Measurements from ENCODE around the gene PPIE.
A peak's percentile ranks its signal among the peaks of the same experiment; 100 is the strongest.
"Not testable (repeated sequence)": the region's sequence is repeated elsewhere in the genome, so short reads cannot be mapped to it uniquely, and the experiment has no call there.

PPIE gene

DNA sequence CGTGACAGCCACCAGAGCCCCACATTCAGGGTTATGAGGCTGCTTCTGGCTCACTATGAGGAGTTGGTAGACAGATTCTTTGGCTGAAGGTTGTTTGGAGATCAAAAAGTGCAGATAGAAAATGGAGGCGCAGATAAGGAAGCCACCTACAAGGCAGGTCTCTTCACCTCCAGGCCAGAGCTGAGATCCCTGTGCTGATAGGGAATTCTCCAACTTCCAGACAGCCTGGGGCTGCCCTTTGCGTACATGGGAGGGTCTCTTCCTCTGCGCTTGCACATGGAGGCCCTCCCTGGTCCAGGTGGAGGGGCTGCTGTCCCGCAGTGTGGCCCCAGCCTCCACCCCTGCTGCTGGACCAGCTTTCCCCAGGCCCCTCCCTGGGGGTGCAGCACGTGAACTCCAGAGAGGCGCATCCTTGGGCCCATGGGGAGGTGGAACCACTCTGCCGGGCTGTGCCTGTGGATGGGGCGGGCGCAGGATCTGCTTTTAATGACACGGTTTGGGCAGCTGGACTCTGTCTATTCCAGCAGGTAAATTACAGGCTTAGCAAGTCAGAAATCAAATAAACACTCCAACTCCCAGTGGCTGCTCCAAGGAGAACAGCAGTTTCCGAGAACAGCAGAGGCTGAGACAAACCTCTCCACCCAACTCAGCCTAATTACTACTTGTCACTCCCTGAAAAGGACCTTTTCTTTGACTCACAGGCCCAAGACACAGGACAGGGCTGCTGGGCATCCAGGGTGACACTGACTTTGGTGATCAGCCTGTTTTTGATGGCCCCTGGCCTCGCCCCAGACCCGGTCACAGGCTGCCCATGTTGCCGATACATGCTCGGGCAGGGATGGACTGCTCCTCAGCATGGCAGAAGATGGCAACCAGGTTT is 20.1 kb downstream of the PPIE start:
- no peak for DNase-seq

DNA sequence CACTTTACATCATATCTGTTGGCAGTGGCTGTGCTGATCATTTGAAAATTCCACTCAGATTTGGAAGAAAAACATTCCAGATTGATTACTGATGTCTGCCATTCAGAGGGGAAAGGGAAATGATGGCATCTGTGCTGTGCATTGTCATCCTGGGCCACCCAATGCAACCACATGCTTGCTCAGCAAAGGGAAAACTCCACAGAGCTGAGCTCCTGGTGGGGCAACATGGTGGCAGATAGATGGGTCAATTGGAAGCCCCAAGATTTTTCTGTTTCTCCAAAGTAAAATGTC is 20.7 kb downstream of the PPIE start:
- no peak for DNase-seq

DNA sequence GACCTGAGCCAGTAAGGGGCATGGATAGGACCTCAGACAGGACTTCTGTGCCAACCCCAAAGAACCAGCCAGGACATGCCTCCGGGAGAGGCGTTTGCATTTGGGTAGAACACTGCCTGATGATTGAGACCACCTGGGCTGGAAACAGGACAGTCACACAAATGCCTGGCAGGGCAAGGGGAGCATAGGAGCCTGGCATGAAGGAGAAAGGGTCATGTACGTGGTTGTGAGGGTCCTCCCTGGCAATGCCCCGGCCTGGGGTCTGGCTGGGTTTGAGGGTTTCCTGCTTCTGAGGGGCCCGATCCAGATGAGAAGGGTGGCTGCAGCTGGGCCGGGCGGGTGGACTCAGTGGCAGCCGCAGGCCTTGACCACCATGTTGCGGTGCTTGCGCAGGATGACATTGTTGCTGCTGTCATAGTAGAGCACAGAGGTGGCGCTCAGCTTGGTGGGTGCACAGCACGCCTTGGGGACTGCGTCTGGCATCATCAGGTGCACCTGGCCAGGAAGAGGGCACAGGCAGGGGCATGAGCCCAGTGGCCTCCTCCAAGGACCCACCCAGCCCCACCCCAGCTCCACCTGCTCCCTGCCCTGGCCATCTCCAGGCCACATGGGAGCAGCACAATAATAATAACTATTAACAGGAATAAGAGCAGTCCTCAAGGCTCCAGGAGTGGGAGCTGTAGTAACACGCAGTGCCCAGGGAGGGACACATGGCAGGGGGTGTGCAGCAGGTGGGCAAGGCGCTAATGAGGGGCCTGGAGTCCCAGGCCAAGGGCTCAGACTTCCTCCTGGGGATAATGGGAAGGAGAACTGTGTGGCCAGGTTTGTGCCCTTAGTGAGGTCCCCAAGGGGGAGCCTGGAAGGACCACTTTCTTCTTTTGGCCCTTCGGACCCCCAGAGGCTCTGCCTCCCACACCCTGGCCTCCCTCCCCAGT is 21.7 kb downstream of the PPIE start:
- DNase-seq = no peak

DNA sequence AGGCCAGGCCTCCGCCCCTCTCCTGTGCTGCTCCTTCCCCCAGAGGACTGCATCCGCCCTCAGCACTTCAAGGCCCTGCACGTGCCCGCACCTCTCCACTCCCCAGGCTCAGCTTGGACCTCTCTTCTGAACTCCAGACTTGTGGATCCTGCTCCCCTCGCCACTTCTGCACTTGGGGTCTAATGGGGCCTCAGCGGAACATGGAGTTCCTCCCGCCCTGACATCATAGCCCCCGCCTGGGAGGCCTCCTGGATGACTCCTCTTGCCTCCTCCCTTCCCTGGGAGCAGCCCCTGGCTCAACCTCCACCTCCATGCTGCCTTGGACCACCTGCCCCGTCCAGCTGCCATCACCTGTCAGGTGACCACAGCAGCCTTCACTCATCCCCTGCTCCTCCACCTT is 22.3 kb downstream of the PPIE start:
- no peak for DNase-seq

DNA sequence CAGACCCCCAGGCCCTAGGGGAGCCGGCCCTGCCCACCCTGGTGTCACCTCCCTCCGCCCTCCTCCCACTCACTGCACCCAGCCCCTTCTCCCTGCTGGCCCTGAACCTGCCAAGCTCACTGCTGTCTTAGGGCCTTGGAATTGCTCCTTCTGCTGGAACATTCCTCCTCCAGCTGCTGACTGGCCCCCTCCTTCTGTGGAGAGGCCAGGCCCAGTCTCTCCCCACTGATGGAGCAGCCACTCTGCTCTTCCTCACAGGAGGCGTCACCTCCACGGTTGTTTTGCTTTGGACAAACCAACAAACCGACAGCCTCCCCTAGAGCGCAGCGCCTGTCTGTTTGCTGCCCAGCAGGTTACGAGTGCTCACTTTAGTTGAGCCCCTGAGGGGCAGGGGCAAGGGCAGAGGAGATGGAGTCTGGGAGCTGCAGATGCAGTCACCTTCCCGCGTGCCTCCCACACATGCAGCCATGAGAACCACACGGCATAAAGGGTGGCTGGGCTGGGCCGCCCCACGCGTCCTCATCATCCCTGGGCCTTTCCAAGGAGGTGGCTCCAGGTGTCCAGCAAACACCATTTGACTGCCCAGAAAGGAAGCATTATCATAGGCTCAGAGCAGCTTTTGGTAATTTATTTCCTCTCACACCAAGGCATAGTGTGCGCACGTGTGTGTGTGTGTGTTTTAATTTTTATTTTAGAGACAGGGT is 23.0 kb downstream of the PPIE start:
- no peak for DNase-seq

DNA sequence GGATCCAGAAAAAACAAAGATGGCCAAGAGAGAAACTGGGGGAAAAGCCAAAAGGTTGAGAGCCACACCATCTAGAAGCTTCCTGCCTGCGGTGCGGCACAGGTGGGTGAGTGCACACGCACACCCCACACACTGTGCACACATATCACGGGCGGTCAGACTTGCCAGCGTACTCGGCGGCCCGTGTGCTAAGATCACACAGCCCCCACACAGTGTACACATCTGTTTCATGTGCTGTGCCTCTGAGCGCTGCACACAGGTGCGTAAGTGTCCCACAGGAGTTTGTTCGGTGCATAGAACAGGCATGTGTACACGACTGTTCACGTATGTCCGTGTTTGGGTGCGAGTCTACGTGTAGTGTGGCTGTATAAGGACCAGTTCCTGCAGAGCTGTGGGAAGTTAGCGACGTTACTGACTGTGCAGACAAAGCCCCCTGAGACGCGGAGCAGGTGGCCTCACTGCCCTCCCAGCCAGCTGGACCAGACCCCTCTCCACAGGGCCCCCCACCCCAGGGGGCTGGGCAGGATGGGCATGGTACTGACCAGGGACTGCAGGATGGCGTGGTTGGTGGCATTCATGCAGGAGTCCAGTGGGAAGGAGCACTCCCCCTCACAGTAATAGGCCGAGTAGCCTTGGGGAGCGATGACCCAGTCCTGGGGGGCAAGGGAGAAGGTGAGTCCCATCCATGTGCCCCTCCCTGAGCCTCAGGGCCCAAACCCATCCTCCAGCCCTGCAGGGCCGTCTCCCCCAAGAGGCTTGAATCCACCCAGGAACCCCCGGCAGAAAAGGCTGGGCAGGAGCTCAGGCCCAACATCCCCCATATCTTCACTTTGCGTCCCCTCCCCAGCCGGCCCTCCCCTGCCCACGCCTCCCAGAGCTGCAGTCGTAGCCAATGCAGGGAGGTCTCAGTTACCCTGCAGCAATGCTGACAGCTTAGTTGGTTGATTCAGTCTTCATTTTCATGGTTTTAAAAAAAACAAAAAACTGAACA is 24.2 kb downstream of the PPIE start:
- DNase-seq = no peak

DNA sequence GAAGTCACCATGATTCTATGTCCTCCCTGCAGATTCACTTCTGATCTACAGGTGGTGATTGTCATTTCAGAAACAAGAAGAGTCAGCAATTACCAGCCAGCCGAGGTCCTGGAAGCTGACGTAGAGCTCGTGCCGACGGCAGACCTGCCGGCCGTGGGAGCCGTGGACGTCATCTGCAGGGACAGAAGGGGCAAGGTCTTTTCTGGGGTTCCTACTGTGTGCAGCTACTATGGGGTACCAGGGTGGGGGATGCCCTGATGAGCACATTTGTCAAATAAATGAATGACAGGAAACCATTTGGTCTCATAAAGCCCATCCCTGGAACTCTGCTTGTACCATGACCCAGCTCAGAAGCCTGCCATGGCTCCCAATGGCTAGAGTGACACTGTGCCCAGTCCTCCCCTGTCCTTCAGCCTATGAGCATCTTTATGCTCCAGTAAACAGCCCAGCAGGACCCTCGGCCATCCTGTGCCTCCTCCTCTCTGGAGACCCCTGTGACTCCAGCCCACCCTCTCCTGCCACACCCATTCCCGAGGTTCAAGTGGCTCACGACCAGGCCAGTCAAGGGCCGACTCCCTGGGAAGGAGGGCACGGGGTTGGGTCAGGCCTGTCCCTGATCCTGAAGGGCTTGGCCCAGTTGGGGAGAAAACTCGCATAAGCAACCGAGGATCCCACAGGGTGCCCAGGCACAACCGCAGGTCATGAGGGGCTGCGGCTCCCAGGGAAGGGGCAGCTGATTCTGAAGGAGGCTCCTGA is 25.1 kb downstream of the PPIE start:
- not testable (repeated sequence) for DNase-seq

DNA sequence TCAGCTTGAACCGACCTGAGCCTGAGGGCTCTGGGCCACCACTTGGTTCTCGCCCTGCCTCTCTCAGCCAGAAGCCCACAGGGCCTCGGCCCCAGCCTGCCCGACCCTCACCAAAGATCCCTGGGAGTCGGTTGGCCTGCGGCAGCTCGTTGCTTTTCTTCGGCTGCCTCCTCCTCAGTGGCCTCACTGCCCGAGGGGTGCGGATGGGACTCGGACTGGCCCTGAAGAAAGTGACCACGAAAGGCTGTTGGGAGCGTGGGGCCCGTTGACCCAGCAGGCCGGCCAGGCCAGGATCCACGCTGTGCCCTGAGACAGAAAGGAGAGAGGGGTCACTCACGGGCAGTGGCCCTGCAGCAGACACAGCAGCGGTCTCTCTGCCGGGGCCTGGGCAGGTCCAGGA is 25.8 kb downstream of the PPIE start:
- not testable (repeated sequence) for DNase-seq

DNA sequence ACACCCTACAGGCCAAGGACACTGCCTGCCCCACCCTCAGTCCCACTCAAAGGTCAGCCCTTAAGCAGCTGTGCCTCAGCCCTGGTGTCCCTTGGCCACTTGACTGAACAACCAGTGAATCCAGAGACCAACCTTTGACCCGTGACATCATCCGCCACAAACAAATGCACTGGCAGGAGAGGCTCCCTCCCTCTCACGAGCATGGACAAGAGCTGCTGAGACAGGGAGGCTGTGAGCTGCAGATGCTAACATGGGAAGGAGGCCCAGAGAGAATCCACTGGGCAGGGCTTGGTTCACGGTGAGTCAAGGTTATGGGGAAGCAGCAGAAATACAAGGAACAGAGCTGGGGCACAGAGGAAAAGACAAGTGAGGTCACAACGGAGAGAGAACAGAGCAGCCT is 27.8 kb downstream of the PPIE start:
- not testable (repeated sequence) for DNase-seq

DNA sequence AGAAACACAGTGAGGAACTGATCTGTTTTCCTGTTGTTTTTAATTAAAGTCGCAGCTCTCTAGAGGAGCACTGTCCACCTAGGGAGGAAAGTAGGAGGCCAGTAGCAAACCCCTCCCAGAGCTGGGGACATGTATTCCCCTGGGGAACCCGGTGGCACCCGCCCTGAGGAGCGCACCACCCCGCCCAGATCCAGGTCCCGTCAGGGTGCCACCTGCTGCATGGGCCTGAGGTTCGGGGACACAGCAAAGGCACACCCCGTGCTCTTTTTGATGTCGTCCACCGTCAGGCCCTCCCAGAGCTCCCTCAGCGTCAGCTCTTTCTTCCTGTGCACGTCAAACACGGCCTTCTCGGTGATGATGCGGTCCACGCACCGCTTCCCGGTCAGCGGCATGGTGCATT is 30.8 kb downstream of the PPIE start:
- DNase-seq = not testable (repeated sequence)

DNA sequence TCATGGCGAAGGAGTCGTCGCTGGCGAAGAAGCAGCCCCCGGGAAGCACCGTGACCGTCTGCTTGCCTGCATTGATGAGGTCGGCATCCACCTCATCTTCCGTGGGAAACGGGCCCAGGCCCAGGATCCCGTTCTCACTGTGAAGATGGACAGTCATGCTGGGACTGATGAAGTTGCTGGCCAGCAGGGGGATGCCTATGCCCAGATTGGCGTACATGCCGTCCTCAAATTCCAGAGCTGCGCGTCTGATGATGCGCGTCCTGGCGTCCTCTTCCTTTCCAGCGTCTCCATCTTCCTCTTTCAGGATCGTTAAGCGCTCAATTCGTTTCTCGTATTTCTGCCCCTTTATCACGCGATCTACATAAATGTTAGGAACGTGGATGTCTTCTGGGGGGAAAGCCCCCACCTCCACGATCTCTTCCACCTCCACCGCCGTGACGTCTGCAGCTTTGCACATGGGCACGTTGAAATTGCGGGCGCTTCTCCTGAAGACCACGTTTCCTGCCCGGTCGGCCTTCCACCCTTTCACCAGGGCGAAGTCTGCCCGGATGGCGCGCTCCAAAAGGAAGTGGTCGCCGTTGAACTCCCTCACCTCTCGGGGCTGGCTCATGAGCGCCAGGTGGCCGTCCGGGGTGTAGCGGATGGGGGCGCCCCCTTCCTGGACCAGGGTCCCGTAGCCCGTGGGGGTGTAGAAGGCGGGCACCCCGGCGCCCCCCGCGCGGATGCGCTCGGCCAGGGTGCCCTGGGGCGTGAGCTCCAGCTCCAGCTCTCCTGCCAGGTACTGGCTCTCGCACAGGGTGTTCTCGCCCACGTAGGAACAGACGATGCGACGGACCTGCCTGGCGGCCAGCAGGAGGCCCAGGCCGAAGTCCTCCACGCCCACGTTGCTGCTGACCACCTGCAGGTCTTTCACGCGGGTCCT is 31.7 kb downstream of the PPIE start:
- not testable (repeated sequence) for DNase-seq

DNA sequence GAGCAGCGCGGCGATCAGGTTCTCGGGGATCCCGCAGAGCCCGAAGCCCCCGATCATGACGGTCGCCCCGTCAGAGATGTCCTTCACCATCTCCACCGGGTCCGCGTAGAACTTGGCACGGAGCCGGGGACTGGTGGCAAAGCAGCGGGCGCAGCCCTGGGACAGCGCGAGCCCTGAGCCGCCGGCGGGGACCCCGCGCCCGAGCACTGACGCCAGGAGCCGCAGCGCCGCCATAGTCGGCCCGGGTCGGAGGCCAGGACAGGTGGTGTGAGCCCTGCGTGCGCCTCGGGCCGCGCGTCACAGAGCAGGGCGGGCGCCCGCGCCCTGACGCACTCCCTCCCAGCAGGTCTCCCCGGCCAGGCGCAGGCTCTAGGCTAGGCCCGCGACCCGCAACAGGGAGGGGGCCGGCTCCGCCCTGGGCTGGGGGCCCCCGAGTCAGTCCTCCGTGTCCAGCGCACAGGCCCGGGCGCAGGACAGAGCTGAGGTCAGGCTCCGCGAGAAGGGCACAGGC is 32.4 kb downstream of the PPIE start, which contains the start of gene OXCT2:
OXCT2 (minus strand) TSS at position 327 of the 511 bp plus-strand sequence; CDS start at position 234, 93 bp downstream.
- not testable (repeated sequence) for DNase-seq

DNA sequence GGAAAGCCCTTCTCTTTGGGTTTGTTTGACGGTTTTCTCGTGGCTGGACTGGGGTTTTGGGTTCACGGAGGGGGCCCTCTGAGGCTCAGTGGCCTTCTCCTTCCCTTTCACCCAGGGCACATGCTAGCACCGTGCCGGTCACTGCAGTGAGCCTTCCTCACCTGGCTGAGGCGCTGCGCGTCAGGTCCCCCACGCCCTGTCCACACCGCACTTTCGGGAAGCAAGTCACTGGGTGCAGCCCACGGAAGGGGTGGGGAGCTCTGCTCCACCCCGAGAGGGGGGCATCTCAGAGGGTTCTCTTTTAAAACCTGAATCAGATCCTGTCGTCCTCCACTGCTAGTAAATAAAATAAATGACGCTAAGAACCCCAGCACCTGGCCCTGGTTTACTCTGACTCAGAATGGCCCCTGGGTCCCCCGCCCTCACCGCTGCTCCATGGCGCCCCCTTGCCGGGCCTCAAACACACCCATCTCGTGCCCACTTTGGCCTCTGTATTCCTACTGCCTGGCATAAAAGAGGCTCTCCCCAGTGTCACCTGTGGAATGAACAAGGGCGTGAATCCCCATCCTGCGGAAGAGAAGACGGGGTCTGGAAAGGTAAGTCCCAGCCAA is 34.8 kb downstream of the PPIE start:
- not testable (repeated sequence) for DNase-seq

DNA sequence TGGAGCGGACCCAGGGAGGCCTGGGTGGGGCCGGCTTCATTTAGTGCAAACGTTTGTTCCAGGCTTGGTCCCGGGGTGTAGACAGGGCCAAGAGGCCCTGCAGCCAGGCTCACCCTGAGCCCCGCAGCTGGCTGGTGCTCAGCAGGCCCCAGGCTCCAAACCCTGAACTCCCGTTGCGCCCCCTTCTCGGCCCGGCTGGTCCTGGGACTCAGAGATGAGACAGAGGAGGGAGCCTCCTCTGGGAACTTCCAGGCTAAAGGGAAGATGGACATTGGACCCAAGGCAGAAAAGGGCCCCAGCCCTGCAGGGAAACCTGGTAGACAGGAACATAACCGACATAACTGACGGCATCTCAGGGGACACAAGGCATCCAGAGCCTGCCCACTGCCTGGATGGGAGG is 36.5 kb downstream of the PPIE start:
- DNase-seq = peak in 1 of 2 experiments; percentile 42

DNA sequence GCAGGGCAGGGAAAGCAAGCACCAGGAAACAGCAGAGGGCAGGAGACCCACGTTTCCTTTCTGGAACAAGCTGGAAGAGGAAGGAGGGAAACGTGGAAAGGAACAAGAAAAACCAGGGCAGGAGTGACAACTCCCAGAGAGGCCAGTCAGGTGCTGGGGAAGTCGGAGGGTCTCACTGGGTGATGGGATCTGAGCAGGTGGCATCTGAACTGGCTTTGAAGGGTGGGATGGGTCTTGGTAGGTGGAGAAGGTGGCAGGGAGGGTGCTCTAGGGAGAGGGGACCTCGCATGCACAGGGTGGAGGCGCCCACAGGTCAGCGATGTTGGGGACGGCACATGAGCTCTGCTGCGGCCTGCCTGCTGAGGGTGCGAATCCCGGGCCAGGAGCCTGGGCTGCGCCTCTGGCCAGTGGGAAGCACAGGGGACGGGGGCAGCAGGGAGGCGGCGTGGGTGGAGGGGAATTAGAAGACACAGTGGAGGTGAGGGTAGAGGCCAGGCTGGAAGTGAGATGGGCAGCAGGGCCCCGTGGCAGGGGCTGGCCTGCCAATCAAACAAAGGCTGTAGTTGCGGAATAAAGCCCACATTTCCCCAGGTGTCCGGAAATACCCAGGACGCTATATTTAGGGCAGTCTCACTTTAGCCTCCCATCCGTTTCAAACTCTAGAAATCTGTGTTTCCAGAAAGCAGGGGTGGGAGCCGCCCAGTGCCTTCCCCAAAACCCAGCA is 37.2 kb downstream of the PPIE start:
- not testable (repeated sequence) for DNase-seq

DNA sequence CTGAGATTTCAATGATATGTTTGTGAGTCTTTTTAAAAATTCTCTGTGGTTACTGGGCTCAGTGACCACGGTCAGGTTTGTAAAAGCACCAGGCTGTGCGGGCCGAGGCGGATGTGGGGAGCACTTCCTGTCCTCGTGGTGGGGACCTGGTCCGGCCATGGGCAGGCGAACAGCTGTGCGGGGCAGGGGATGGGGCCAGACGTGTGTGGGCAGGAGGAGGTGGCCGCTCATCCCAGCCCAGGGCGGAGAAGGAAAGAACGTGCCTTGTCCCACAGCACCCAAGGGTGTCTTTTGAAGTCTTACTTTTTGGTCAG is 37.7 kb downstream of the PPIE start:
- no peak for DNase-seq

DNA sequence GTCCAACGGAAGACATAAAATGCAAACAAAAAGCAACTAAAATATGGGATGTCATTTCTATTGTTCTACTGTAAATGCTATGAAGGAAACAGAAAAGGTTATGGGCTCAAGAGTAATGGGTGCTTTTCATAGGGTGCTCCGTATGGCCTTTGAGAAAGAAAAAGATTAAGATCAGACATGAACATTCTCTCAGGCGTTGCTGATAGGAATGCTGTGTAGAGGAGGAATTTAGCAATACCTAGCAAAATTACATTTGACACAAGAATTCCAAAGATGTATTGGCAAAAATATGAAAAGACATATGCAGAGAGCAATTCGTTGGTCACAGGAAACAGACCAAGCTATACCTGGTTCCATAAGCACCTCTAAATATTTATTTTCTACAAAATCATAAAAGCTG is 38.2 kb downstream of the PPIE start:
- DNase-seq = no peak

DNA sequence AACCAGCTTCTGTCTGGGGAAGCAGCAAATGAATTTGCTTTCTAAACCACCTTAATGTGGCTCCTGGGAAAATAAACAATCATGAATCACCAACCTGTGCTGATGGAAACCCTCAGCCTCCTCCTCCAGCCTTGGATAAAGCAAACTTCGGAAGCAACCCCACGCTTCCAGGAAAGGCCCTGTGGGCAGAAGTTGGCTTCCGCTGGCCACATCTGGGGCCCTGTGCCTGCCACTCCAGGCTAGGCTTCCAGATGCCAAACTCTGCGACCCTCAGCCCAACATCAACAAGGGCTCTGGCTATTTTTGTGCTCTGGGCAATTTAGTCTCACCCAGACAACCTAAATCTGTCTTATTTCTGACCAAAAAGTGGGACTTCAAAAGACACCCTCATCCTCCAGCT is 38.6 kb downstream of the PPIE start:
- no peak for DNase-seq

DNA sequence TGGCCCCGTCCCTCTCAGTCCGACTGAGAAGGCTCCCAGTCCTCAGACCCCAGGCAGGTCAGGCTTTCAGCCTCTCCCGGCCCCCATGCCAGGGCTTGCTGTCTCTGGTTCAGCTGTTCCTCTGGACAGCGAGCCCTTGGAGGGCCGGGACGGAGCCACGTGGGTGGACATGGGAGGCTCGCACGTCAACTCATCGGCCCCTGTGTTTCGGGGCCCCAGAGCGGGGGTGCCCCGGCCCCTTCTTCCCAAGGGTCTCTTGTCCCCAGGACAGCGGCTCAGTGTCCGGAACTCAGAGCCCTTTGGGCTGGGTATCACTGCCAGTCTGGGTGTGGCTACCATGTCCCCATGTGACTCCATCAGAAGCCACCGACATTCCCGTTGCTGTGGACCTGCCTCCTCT is 39.2 kb downstream of the PPIE start:
- DNase-seq = not testable (repeated sequence)

Data from NCI-H526 (cell line).